GM12892 (cell line): ENCODE results near the gene UBQLNL.

Source experiments
- POLR2A ChIP-seq: IDR thresholded peaks from 2 replicates; pipeline ENCODE4 v1.6.1; 2011; ENCODE audit warnings: low read depth, low read length, control low read depth
- TAF1 ChIP-seq: IDR thresholded peaks from 2 replicates; pipeline ENCODE4 v1.6.1; 2011; ENCODE audit warnings: low read depth, mild to moderate bottlenecking, control low read depth, low read length, borderline replicate concordance

DNA sequence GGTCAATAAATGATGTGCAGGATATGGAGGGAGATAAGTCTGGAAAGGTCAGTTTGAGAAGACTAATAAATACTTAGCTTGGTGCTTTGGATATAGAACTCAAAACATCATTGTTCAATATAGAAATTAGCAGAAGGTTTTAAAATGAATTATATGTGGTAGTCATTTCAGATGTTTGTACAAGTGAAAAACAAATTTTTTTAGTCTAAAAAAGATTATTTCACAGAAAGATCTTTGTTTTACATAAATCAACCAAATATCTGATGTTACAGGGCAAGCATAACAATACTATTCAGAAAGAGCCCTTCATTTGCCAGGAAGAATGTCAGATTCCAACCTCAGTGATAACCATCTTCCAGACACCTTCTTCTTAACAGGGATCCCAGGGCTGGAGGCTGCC is 28.1 kb downstream of the UBQLNL start, which contains the start of gene OR52D1:
- no peak for TF ChIP-seq POLR2A
- no peak for TF ChIP-seq TAF1
